Spleen (tissue), 11 donors: ENCODE data around the gene SLC28A2. TPM values are rescaled to one million over a fixed set of nuclear protein-coding genes. Genes with fewer than 3 reads are reported as not detected.
"Not testable (repeated sequence)": the region's sequence is repeated elsewhere in the genome, so short reads cannot be mapped to it uniquely, and the experiment has no call there.

Experiments used
- DNase-seq: peaks from one replicate; pipeline ENCODE4 v3.0.0-alpha.2; 2020
- H3K27ac ChIP-seq, 8 donors: fragments of 200-600 bp; sonication (generic) in 7 of 8; 1 replicate in 4 of 8; 2 replicates in 4 of 8; pipeline versions ENCODE4 v1.5.0 to v1.8.0; 2016 to 2021; ENCODE audit warnings: inconsistent platforms in 4 of 8, mild to moderate bottlenecking in 4 of 8, moderate library complexity in 1 of 8
- H3K27me3 ChIP-seq, 7 donors: fragments of 200-600 bp; sonication (generic) in 6 of 7; replicated peaks in 1 of 7; 1 replicate in 4 of 7; 2 replicates in 3 of 7; pipeline versions ENCODE4 v1.5.0 to v1.8.0; 2016 to 2021; ENCODE audit warnings: inconsistent platforms in 3 of 7, mild to moderate bottlenecking in 1 of 7
- H3K36me3 ChIP-seq, 6 donors: fragments of 200-600 bp; sonication (generic) in 5 of 6; 1 replicate in 4 of 6; 2 replicates in 2 of 6; pipeline versions ENCODE4 v1.5.0 to v1.8.0; 2016 to 2021; ENCODE audit warnings: inconsistent platforms in 2 of 6
- H3K4me1 ChIP-seq, 6 donors: fragments of 200-600 bp; sonication (generic) in 5 of 6; 1 replicate in 3 of 6; 2 replicates in 3 of 6; pipeline versions ENCODE4 v1.5.0 to v1.8.0; 2016 to 2021; ENCODE audit warnings: inconsistent platforms in 3 of 6
- H3K4me3 ChIP-seq, 8 donors: fragments of 200-600 bp; sonication (generic) in 7 of 8; 1 replicate in 4 of 8; 2 replicates in 4 of 8; pipeline versions ENCODE4 v1.5.0 to v1.8.0; 2016 to 2021; ENCODE audit warnings: inconsistent platforms in 4 of 8, mild to moderate bottlenecking in 4 of 8, moderate library complexity in 2 of 8
- H3K9me3 ChIP-seq, 8 donors: fragments of 200-600 bp; sonication (generic) in 7 of 8; 1 replicate in 4 of 8; 2 replicates in 4 of 8; pipeline versions ENCODE4 v1.5.0 to v1.8.0; 2016 to 2021; ENCODE audit warnings: inconsistent platforms in 4 of 8
- CTCF ChIP-seq, 11 experiments: fragments of 200-600 bp in 7 of 11; fragments of 450-650 bp in 4 of 11; sonication (generic) in 4 of 11; IDR thresholded peaks in 8 of 11; conservative IDR thresholded peaks in 3 of 11; 1 replicate in 7 of 11; 2 replicates in 4 of 11; pipeline versions ENCODE4 v1.4.0 to v1.8.0; 2016 to 2021; ENCODE audit warnings: antibody characterized with exemption in 11 of 11, inconsistent platforms in 4 of 11, mild to moderate bottlenecking in 1 of 11
- POLR2A ChIP-seq, 3 donors: fragments of 450-650 bp; IDR thresholded peaks; one replicate each; pipeline ENCODE4 v1.5.1; 2017; ENCODE audit warnings: antibody characterized with exemption in 3 of 3, mild to moderate bottlenecking in 1 of 3
- POLR2AphosphoS5 ChIP-seq, 3 donors: sonication (generic); formaldehyde crosslinking; IDR thresholded peaks; one replicate each; pipeline ENCODE4 v1.5.1; 2017; ENCODE audit warnings: antibody characterized with exemption in 3 of 3
- WGBS, 5 donors: extraction: QIAGEN DNeasy Blood & Tissue Kit in 3 of 5; methylation state at CpG; one replicate each; pipeline versions ENCODE4 v1.1.5 to v1.1.7; 2013 to 2018; 5-methylcytosine and 5-hydroxymethylcytosine counted together
- intact Hi-C: fragments of 100-400 bp; cut with DNase I; formaldehyde crosslinking; loops from one replicate; pipeline ENCODE4 v1.15.0; 2023; ENCODE audit warnings: low total_unique reads
- polyA plus RNA-seq, 3 donors: library from polyadenylated mRNA; stranded (reverse); fragments of 200-250 nt; gene quantifications; one replicate each; pipeline ENCODE4 v1.2.1, GENCODE V29; 2013
- total RNA-seq, 7 donors: library from RNA; depleted of rRNA in 3 of 7; stranded (reverse); fragments of >200 nt in 3 of 7; fragmentation: NEBNext Ultra II Directional in 4 of 7; extraction: Animal tissue kit (Norgen Biotek cat#: 25700) in 4 of 7; gene quantifications; one replicate each; pipeline versions ENCODE4 v1.1.0 to v1.2.1, GENCODE V29; 2016 to 2021
- donor health status: healthy with polysubstance abuse.
- donor health status: DM: no; HTN: no; CAD: no; lungs with moderate emphysema.
- donor health status: DM: no; HTN: no; CAD: no.
- donor health status: Bipolar disorder and iron deficiency.
- donor health status: healthy.
- donor health status: DM: no; HTN: no; CAD: no.
- donor health status: DM: yes; HTN: yes; CAD: no.

Gene SLC28A2
- total and polyA plus RNA-seq, 10 donors: not detected

GRCh38 chr15:45234562-45235235 lies 17.3 kb upstream of the SLC28A2 start:
- H3K27ac ChIP-seq: no peak overlapping the region
- H3K27me3 ChIP-seq: peaks cover 0 to 12% (median 0%) of the 10 kb centered on the region in 7 donors
- 69 to 80% (median 73%) methylated on average over 11 of the region's 11 CpGs for whole genome bisulfite sequencing, 5 donors
- intact Hi-C loops: no loop called here
- H3K4me1 ChIP-seq: no peaks in the 10 kb centered on the region
- TF ChIP-seq CTCF (IDR thresholded peaks at IDR 0.05 in 8 of 11, conservative IDR thresholded peaks at IDR 0.05 in 3 of 11) (no peak), POLR2A (IDR thresholded peaks at IDR 0.05) (no peak), POLR2AphosphoS5 (IDR thresholded peaks at IDR 0.05) (no peak)
- peaks cover 2 to 72% (median 63%) of the 10 kb centered on the region in 8 donors for H3K9me3 ChIP-seq
- no peak for DNase-seq
- no peak overlapping the region for H3K4me3 ChIP-seq
- no peaks in the 10 kb centered on the region for H3K36me3 ChIP-seq

GRCh38 chr15:45236806-45237205 lies 15.2 kb upstream of the SLC28A2 start:
- H3K4me1 ChIP-seq, DNase-seq, intact Hi-C loops, H3K36me3 ChIP-seq, H3K27ac ChIP-seq, H3K4me3 ChIP-seq: not testable (repeated sequence)
- Histone ChIP-seq H3K9me3 (peaks cover 2 to 93% (median 84%) of the 10 kb centered on the region in 8 donors), H3K27me3 (peaks cover 0 to 12% (median 0%) of the 10 kb centered on the region in 7 donors)
- WGBS, 5 donors: 58 to 77% (median 62%) methylated on average over 6 of the region's 6 CpGs

- Histone ChIP-seq H3K36me3 (no peaks in the 10 kb centered on the region), H3K27me3 (no peaks in the 10 kb centered on the region), H3K9me3 (peaks cover 14 to 100% (median 94%) of the 10 kb centered on the region in 8 donors), H3K27ac (no peak overlapping the region), H3K4me1 (no peaks in the 10 kb centered on the region), H3K4me3 (no peak overlapping the region)
- no peak for DNase-seq
- intact Hi-C loops: no loop called here
- TF ChIP-seq POLR2A (IDR thresholded peaks at IDR 0.05): no peak
- TF ChIP-seq POLR2AphosphoS5 (IDR thresholded peaks at IDR 0.05): no peak
- no peak for TF ChIP-seq CTCF (IDR thresholded peaks at IDR 0.05 in 8 of 11, conservative IDR thresholded peaks at IDR 0.05 in 3 of 11)
- 67 to 76% (median 71%) methylated on average over 9 of the region's 9 CpGs for WGBS, 5 donors
These were observed 9.7 kb upstream of the SLC28A2 start for GRCh38 chr15:45242289-45242688.

- intact Hi-C loops: no loop called here
- 88 to 96% (median 91%) methylated on average over 4 of the region's 4 CpGs for WGBS, 5 donors
These were observed 2.8 kb upstream of the SLC28A2 start for GRCh38 chr15:45249125-45249780.

More at GRCh38 chr15:45249125-45249780, 2.8 kb upstream of the SLC28A2 start:
- no peak overlapping the region for H3K4me3 ChIP-seq
- H3K27me3 ChIP-seq: no peaks in the 10 kb centered on the region
- H3K36me3 ChIP-seq: no peaks in the 10 kb centered on the region
- H3K4me1 ChIP-seq: no peaks in the 10 kb centered on the region
- TF ChIP-seq POLR2AphosphoS5 (IDR thresholded peaks at IDR 0.05): no peak
- no peak for TF ChIP-seq CTCF (IDR thresholded peaks at IDR 0.05 in 8 of 11, conservative IDR thresholded peaks at IDR 0.05 in 3 of 11)
- no peak for TF ChIP-seq POLR2A (IDR thresholded peaks at IDR 0.05)
- DNase-seq: no peak
- H3K27ac ChIP-seq: no peak overlapping the region
- H3K9me3 ChIP-seq: peaks cover under 1 to 51% (median 29%) of the 10 kb centered on the region in 8 donors
